HG03354 (cell line): ENCODE data around the gene RHCE.
"Not testable (repeated sequence)": the region's sequence is repeated elsewhere in the genome, so short reads cannot be mapped to it uniquely, and the experiment has no call there.

ENCODE experiments used
- ATAC-seq: cut with Tn5 transposase; IDR thresholded peaks from one replicate; pipeline ENCODE4 v1.9.1; 2021; ENCODE audit warnings: mild to moderate bottlenecking; ENCODE audit not compliant: unreplicated experiment, poor library complexity, severe bottlenecking

The RHCE gene

GRCh38 chr1:25356441-25356840, 64.2 kb downstream of the RHCE start:
- ATAC-seq = no peak

GRCh38 chr1:25355841-25356395, 64.7 kb downstream of the RHCE start:
- ATAC-seq = no peak

GRCh38 chr1:25349606-25350005, 71.0 kb downstream of the RHCE start:
- ATAC-seq = no peak

GRCh38 chr1:25347556-25347955, 73.1 kb downstream of the RHCE start:
- no peak for ATAC-seq

GRCh38 chr1:25343872-25344271, 76.8 kb downstream of the RHCE start:
- ATAC-seq = no peak

GRCh38 chr1:25342846-25343245, 77.8 kb downstream of the RHCE start:
- no peak for ATAC-seq

- ATAC-seq = no peak
Measured at GRCh38 chr1:25341746-25342145, 78.9 kb downstream of the RHCE start.

- ATAC-seq = no peak
Measured at GRCh38 chr1:25338986-25339385, 81.6 kb downstream of the RHCE start.

GRCh38 chr1:25338188-25338981, 82.2 kb downstream of the RHCE start, which contains the start of gene TMEM50A:
Gene TMEM50A (plus strand): TSS chr1:25338334. CDS start chr1:25340487, 2,153 bp downstream.
- peak; percentile 73 for ATAC-seq

GRCh38 chr1:25337483-25338187, 83.0 kb downstream of the RHCE start:
- peak; percentile 42 for ATAC-seq

- not testable (repeated sequence) for ATAC-seq
Measured at GRCh38 chr1:25336922-25337354, 83.7 kb downstream of the RHCE start.

- not testable (repeated sequence) for ATAC-seq
Measured at GRCh38 chr1:25329950-25330349, 90.7 kb downstream of the RHCE start.

GRCh38 chr1:25329336-25329735, 91.3 kb downstream of the RHCE start:
- ATAC-seq = not testable (repeated sequence)

GRCh38 chr1:25328791-25329185, 91.8 kb downstream of the RHCE start:
- ATAC-seq = not testable (repeated sequence)

- ATAC-seq = not testable (repeated sequence)
Measured at GRCh38 chr1:25327864-25328790, 92.5 kb downstream of the RHCE start.

GRCh38 chr1:25324407-25324806, 96.2 kb downstream of the RHCE start:
- ATAC-seq = not testable (repeated sequence)

GRCh38 chr1:25322127-25322526, 98.5 kb downstream of the RHCE start:
- not testable (repeated sequence) for ATAC-seq

GRCh38 chr1:25320314-25320938, 100.2 kb downstream of the RHCE start:
- not testable (repeated sequence) for ATAC-seq

GRCh38 chr1:25312806-25313470, 107.7 kb downstream of the RHCE start:
- not testable (repeated sequence) for ATAC-seq
